H9 (cell line): ENCODE data around the gene SRP9. TPM values are rescaled to one million over a fixed set of nuclear protein-coding genes. Genes with fewer than 3 reads are reported as not detected.

ENCODE experiments used
- DNase-seq: peaks from one replicate; pipeline ENCODE4 v3.0.0-alpha.2; 2017
- H2AFZ ChIP-seq: one replicate; pipeline ENCODE4 v1.6.1; 2013; ENCODE audit warnings: mild to moderate bottlenecking, low read length, control low read depth, moderate library complexity
- H2AK5ac ChIP-seq: 2 replicates; pipeline ENCODE4 v1.6.1; 2013; ENCODE audit warnings: low read length, control low read depth, mixed read lengths; ENCODE audit not compliant: insufficient read length
- H2BK120ac ChIP-seq: one replicate; pipeline ENCODE4 v1.6.1; 2013; ENCODE audit warnings: low read depth, mild to moderate bottlenecking, low read length, control low read depth, inconsistent platforms; ENCODE audit not compliant: poor library complexity, severe bottlenecking
- H2BK12ac ChIP-seq: 2 replicates; pipeline ENCODE4 v1.6.1; 2013; ENCODE audit warnings: low read length, control low read depth, mixed read lengths, low read depth; ENCODE audit not compliant: insufficient read length
- H2BK15ac ChIP-seq: 2 replicates; pipeline ENCODE4 v1.6.1; 2013; ENCODE audit warnings: low read depth, low read length, control low read depth
- H2BK20ac ChIP-seq: one replicate; pipeline ENCODE4 v1.6.1; 2013; ENCODE audit warnings: low read depth, mild to moderate bottlenecking, low read length, control low read depth, inconsistent platforms; ENCODE audit not compliant: poor library complexity, severe bottlenecking
- H2BK5ac ChIP-seq: 2 replicates; pipeline ENCODE4 v1.6.1; 2013; ENCODE audit warnings: low read length, control low read depth, mixed read lengths; ENCODE audit not compliant: insufficient read length
- H3K14ac ChIP-seq: 2 replicates; pipeline ENCODE4 v1.6.1; 2013; ENCODE audit warnings: low read length, control low read depth; ENCODE audit not compliant: insufficient read depth
- H3K18ac ChIP-seq: 2 replicates; pipeline ENCODE4 v1.6.1; 2013; ENCODE audit warnings: low read depth, mild to moderate bottlenecking, mixed read lengths, low read length, control low read depth; ENCODE audit not compliant: insufficient read length
- H3K23ac ChIP-seq: 2 replicates; pipeline ENCODE4 v1.6.1; 2013; ENCODE audit warnings: low read length, control low read depth, mixed read lengths, low read depth; ENCODE audit not compliant: insufficient read length
- H3K23me2 ChIP-seq: 2 replicates; pipeline ENCODE4 v1.6.1; 2013; ENCODE audit warnings: low read depth, mild to moderate bottlenecking, mixed read lengths, low read length, control low read depth; ENCODE audit not compliant: insufficient read length, poor library complexity, severe bottlenecking
- H3K27ac ChIP-seq: 2 replicates; pipeline ENCODE4 v1.5.1; 2013; ENCODE audit warnings: low read length, control low read depth, mixed read lengths, low read depth; ENCODE audit not compliant: insufficient read length
- H3K27me3 ChIP-seq: 2 replicates; pipeline ENCODE4 v1.6.1; 2013; ENCODE audit warnings: low read length, control low read depth, inconsistent platforms; ENCODE audit not compliant: insufficient read depth
- H3K4ac ChIP-seq: 2 replicates; pipeline ENCODE4 v1.6.1; 2013; ENCODE audit warnings: low read depth, mild to moderate bottlenecking, control low read depth, inconsistent platforms, low read length, moderate library complexity
- H3K4me1 ChIP-seq: 2 replicates; pipeline ENCODE4 v1.6.1; 2013; ENCODE audit warnings: low read length, control low read depth, inconsistent platforms; ENCODE audit not compliant: insufficient read depth
- H3K4me2 ChIP-seq: 2 replicates; pipeline ENCODE4 v1.6.1; 2013; ENCODE audit warnings: low read length, control low read depth, mixed read lengths; ENCODE audit not compliant: insufficient read length, insufficient read depth
- H3K56ac ChIP-seq: 2 replicates; pipeline ENCODE4 v1.6.1; 2013; ENCODE audit warnings: low read depth, mild to moderate bottlenecking, mixed read lengths, low read length, control low read depth; ENCODE audit not compliant: insufficient read length
- H3K79me1 ChIP-seq: 2 replicates; pipeline ENCODE4 v1.6.1; 2013; ENCODE audit warnings: low read depth, mild to moderate bottlenecking, moderate library complexity, low read length, control low read depth, inconsistent platforms; ENCODE audit not compliant: insufficient read depth, poor library complexity, severe bottlenecking
- H3K79me2 ChIP-seq: 2 replicates; pipeline ENCODE4 v1.6.1; 2013; ENCODE audit warnings: low read length, control low read depth, inconsistent platforms; ENCODE audit not compliant: insufficient read depth
- H3K9ac ChIP-seq: 2 replicates; pipeline ENCODE4 v1.6.1; 2013; ENCODE audit warnings: low read length, control low read depth, mixed read lengths; ENCODE audit not compliant: insufficient read length; ENCODE audit errors: extremely low read depth
- H3K9me3 ChIP-seq: one replicate; pipeline ENCODE4 v1.6.1; 2013; ENCODE audit warnings: low read depth, low read length, inconsistent platforms; ENCODE audit not compliant: control insufficient read depth
- H3T11ph ChIP-seq: one replicate; pipeline ENCODE4 v1.6.1; 2013; ENCODE audit warnings: mild to moderate bottlenecking, low read length, control low read depth, inconsistent platforms
- H4K20me1 ChIP-seq: one replicate; pipeline ENCODE4 v1.6.1; 2013; ENCODE audit not compliant: control insufficient read depth, insufficient read length, insufficient read depth
- H4K5ac ChIP-seq: 2 replicates; pipeline ENCODE4 v1.6.1; 2013; ENCODE audit warnings: low read depth, mild to moderate bottlenecking, mixed read lengths, low read length, control low read depth; ENCODE audit not compliant: insufficient read length
- H4K8ac ChIP-seq: replicated peaks from 2 replicates; pipeline ENCODE4 v1.6.1; 2013; ENCODE audit warnings: low read length, control low read depth, mixed read lengths, low read depth; ENCODE audit not compliant: insufficient read length
- H4K91ac ChIP-seq: 2 replicates; pipeline ENCODE4 v1.6.1; 2013; ENCODE audit warnings: low read depth, mild to moderate bottlenecking, moderate library complexity, mixed read lengths, low read length, control low read depth; ENCODE audit not compliant: insufficient read length
- H3K27ac Mint-ChIP-seq, 3 experiments: 2 replicates in 2 of 3; 3 replicates in 1 of 3; pipeline ENCODE4 v1.8.0; 2020 to 2021; ENCODE audit warnings: mixed read lengths in 3 of 3, mild to moderate bottlenecking in 1 of 3, moderate library complexity in 1 of 3
- H3K27me3 Mint-ChIP-seq: 2 replicates; pipeline ENCODE4 v1.8.0; 2021; ENCODE audit warnings: low read depth, mild to moderate bottlenecking, moderate library complexity, mixed read lengths
- H3K36me3 Mint-ChIP-seq, 3 experiments: 2 replicates in 2 of 3; 3 replicates in 1 of 3; pipeline ENCODE4 v1.8.0; 2020 to 2021; ENCODE audit warnings: low read depth in 3 of 3, mixed read lengths in 3 of 3; ENCODE audit not compliant: insufficient read depth in 1 of 3
- H3K4me1 Mint-ChIP-seq, 2 experiments: 2 replicates each; pipeline ENCODE4 v1.8.0; 2020; ENCODE audit warnings: mixed read lengths in 2 of 2
- H3K4me3 Mint-ChIP-seq, 2 experiments: 2 replicates in 1 of 2; 3 replicates in 1 of 2; pipeline ENCODE4 v1.8.0; 2020 to 2021; ENCODE audit warnings: mild to moderate bottlenecking in 2 of 2, mixed read lengths in 2 of 2, moderate library complexity in 1 of 2
- H3K9me3 Mint-ChIP-seq, 2 experiments: 2 replicates in 1 of 2; 3 replicates in 1 of 2; pipeline ENCODE4 v1.8.0; 2020; ENCODE audit warnings: mild to moderate bottlenecking in 2 of 2, mixed read lengths in 2 of 2, moderate library complexity in 1 of 2
- WGBS: extraction: QIAGEN DNeasy Blood & Tissue Kit; methylation state at CpG from one replicate; pipeline ENCODE4 v1.1.7; 2013; ENCODE audit warnings: missing lambda C conversion rate, low lambda C conversion rate, mixed read lengths; ENCODE audit not compliant: insufficient read length; ENCODE audit errors: extremely low coverage; 5-methylcytosine and 5-hydroxymethylcytosine counted together
- total RNA-seq: library from RNA; stranded (reverse); gene quantifications from 2 replicates; pipeline ENCODE4 v1.2.1, GENCODE V29; 2021
- TF ChIP-seq, protein P1 (sequence below): fragments of 200-600 bp; sonication (generic); conservative IDR thresholded peaks from 3 replicates; pipeline ENCODE4 v1.8.0; 2021; ENCODE audit warnings: antibody characterized with exemption, mild to moderate bottlenecking

The SRP9 gene
- total RNA-seq, 1 experiment from 2014 or later, result 403 TPM

DNA sequence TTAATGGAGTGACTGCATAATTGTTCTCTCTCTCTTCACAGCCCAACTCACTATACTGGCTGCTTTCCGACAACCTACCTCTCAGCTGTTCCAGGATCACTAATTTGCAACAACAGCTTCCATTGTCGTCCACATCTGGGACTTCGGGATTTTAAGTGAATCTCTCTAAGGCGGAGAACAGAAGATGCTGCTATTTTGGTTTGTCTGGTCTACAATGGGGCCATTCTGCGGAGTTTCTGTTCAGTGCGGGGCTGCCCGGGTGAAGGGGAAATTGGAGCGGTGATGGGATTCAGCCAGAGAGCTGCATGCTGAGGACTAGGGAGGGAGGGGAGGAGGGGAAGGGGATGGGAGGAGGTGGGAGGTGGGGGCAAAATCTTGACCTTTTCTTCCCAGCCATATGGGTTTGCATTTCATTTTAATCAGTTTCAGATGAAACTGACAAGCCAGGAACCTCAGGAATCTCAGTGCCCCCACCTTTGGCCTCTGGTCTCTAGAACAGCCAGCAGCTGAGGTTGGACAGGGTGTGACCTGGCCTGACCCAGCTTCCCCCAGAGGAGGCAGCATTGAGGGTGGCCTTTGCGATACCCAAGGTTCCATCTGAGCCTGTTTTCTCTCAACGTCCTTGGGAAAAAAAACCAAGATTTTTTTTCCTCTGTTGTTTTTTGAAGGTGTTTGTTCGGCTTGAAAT lies 6.9 kb upstream of the SRP9 start:
- no CpG with 5 or more reads among the region's 11 CpGs for WGBS
- TF ChIP-seq, protein P1, sequence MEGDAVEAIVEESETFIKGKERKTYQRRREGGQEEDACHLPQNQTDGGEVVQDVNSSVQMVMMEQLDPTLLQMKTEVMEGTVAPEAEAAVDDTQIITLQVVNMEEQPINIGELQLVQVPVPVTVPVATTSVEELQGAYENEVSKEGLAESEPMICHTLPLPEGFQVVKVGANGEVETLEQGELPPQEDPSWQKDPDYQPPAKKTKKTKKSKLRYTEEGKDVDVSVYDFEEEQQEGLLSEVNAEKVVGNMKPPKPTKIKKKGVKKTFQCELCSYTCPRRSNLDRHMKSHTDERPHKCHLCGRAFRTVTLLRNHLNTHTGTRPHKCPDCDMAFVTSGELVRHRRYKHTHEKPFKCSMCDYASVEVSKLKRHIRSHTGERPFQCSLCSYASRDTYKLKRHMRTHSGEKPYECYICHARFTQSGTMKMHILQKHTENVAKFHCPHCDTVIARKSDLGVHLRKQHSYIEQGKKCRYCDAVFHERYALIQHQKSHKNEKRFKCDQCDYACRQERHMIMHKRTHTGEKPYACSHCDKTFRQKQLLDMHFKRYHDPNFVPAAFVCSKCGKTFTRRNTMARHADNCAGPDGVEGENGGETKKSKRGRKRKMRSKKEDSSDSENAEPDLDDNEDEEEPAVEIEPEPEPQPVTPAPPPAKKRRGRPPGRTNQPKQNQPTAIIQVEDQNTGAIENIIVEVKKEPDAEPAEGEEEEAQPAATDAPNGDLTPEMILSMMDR, result peak; percentile 46; the same call in 2 of the 3 replicates
- peaks cover 53 to 55% of the 10 kb centered on the region in 2 experiments for H3K4me1 Mint-ChIP-seq

More for the DNA sequence above, 6.9 kb upstream of the SRP9 start:
- Histone ChIP-seq H4K8ac (no peak overlapping the region), H4K20me1 (no peaks in the 10 kb centered on the region), H3K18ac (no peak overlapping the region), H2AFZ (no peak overlapping the region), H3K9me3 (no peaks in the 10 kb centered on the region), H2BK5ac (no peak overlapping the region), H3T11ph (no peak overlapping the region), H3K9ac (no peak overlapping the region), H3K27me3 (no peaks in the 10 kb centered on the region), H2BK20ac (no peak overlapping the region), H3K4me1 (peaks cover 14% of the 10 kb centered on the region), H2BK120ac (no peak overlapping the region), H2BK15ac (no peak overlapping the region), H3K23me2 (no peaks in the 10 kb centered on the region), H4K91ac (no peak overlapping the region), H3K14ac (no peak overlapping the region), H3K27ac (no peak overlapping the region), H3K4me2 (no peak overlapping the region), H3K4ac (no peak overlapping the region), H3K56ac (no peak overlapping the region), H2AK5ac (no peak overlapping the region), H3K79me1 (no peaks in the 10 kb centered on the region), H3K79me2 (no peaks in the 10 kb centered on the region), H4K5ac (no peak overlapping the region), H3K23ac (no peak overlapping the region), H2BK12ac (no peak overlapping the region)
- H3K27ac Mint-ChIP-seq, result peak overlapping the region in 1 of 3 experiments; percentile 42; a peak in 1 of 7 replicates
- peak overlapping the region in 1 of 2 experiments; percentile 22; a peak in 3 of 5 replicates for H3K4me3 Mint-ChIP-seq
- no peaks in the 10 kb centered on the region for H3K9me3 Mint-ChIP-seq
- H3K27me3 Mint-ChIP-seq, result peaks cover 4% of the 10 kb centered on the region; the same call in 1 of the 2 replicates
- no peaks in the 10 kb centered on the region for H3K36me3 Mint-ChIP-seq
- peak; percentile 58 for DNase-seq
